Ectodermal cell (in vitro differentiated cells): ENCODE data around the gene UBXN4.
"Not testable (repeated sequence)": the region's sequence is repeated elsewhere in the genome, so short reads cannot be mapped to it uniquely, and the experiment has no call there.

Source experiments
- H3K27ac ChIP-seq: 2 replicates; pipeline ENCODE4 v1.7.0; 2013; ENCODE audit warnings: mild to moderate bottlenecking, low read depth, low read length; ENCODE audit not compliant: insufficient read depth, poor library complexity, severe bottlenecking
- H3K27me3 ChIP-seq: 2 replicates; pipeline ENCODE4 v1.7.0; 2013; ENCODE audit warnings: mild to moderate bottlenecking, low read length; ENCODE audit not compliant: insufficient read depth, control insufficient read depth, poor library complexity, severe bottlenecking
- H3K36me3 ChIP-seq: one replicate; pipeline ENCODE4 v1.7.0; 2013; ENCODE audit warnings: low read length; ENCODE audit not compliant: control insufficient read depth, insufficient read depth
- H3K4me1 ChIP-seq: one replicate; pipeline ENCODE4 v1.7.0; 2013; ENCODE audit warnings: low read length; ENCODE audit not compliant: control insufficient read depth, insufficient read depth
- H3K4me3 ChIP-seq: 2 replicates; pipeline ENCODE4 v1.7.0; 2013; ENCODE audit warnings: low read depth, low read length, control low read depth; ENCODE audit not compliant: insufficient read depth
- H3K9me3 ChIP-seq: 2 replicates; pipeline ENCODE4 v1.7.0; 2013; ENCODE audit warnings: mild to moderate bottlenecking, low read length, moderate library complexity; ENCODE audit not compliant: control insufficient read depth
- WGBS, 2 experiments: methylation state at CpG; one replicate each; pipeline ENCODE4 v1.1.7; 2013; ENCODE audit warnings: missing lambda C conversion rate in 2 of 2; 5-methylcytosine and 5-hydroxymethylcytosine counted together

The UBXN4 gene

GRCh38 chr2:135785032-135785431 lies 43.4 kb downstream of the UBXN4 start:
- peaks cover 26% of the 10 kb centered on the region for H3K36me3 ChIP-seq
- no peaks in the 10 kb centered on the region for H3K9me3 ChIP-seq
- 100% methylated on average over 2 of the region's 2 CpGs for WGBS, 2 experiments
- H3K27ac ChIP-seq, result no peak overlapping the region
- no peak overlapping the region for H3K4me3 ChIP-seq
- H3K4me1 ChIP-seq, result no peaks in the 10 kb centered on the region
- H3K27me3 ChIP-seq, result no peaks in the 10 kb centered on the region

GRCh38 chr2:135786823-135787222 lies 45.2 kb downstream of the UBXN4 start:
- peaks cover 9% of the 10 kb centered on the region for H3K36me3 ChIP-seq
- no peaks in the 10 kb centered on the region for H3K9me3 ChIP-seq
- no peak overlapping the region for H3K27ac ChIP-seq
- no peak overlapping the region for H3K4me3 ChIP-seq
- WGBS, 2 experiments, result 94 to 99% methylated on average over 5 of the region's 5 CpGs
- H3K27me3 ChIP-seq, result no peaks in the 10 kb centered on the region
- peaks cover under 1% of the 10 kb centered on the region for H3K4me1 ChIP-seq

DNA sequence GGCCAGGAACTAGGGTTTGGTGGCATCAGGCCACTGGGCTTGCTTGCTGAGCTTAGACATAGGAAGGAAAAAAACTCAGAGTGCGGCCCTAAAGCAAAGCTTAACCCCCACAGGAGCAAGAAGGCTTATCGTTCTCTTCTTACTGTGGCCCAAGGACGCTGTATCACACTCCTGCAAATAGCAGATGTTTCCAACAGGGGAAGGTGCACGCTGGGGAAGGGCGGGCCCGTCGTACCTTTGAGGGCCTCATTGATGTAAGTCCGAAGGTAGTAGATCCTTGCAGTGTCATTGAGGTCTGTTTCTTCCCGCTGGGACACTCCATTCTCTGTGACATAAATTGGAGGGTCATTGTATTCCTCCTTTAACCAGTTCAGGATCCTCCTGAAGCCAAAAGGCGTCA lies 48.8 kb downstream of the UBXN4 start:
- no peak overlapping the region for H3K4me3 ChIP-seq
- no peaks in the 10 kb centered on the region for H3K27me3 ChIP-seq
- H3K9me3 ChIP-seq, result no peaks in the 10 kb centered on the region
- peaks cover 7% of the 10 kb centered on the region for H3K4me1 ChIP-seq
- no peak overlapping the region for H3K27ac ChIP-seq
- 91 to 94% methylated on average over 10 of the region's 10 CpGs for WGBS, 2 experiments
- H3K36me3 ChIP-seq, result no peaks in the 10 kb centered on the region

- no peak overlapping the region for H3K27ac ChIP-seq
- WGBS, 2 experiments, result 91 to 100% methylated on average over 2 of the region's 2 CpGs
- no peak overlapping the region for H3K4me3 ChIP-seq
- H3K4me1 ChIP-seq, result peaks cover 7% of the 10 kb centered on the region
- H3K36me3 ChIP-seq, result no peaks in the 10 kb centered on the region
- no peaks in the 10 kb centered on the region for H3K9me3 ChIP-seq
- no peaks in the 10 kb centered on the region for H3K27me3 ChIP-seq
These were observed 49.9 kb downstream of the UBXN4 start for GRCh38 chr2:135791418-135792190.

DNA sequence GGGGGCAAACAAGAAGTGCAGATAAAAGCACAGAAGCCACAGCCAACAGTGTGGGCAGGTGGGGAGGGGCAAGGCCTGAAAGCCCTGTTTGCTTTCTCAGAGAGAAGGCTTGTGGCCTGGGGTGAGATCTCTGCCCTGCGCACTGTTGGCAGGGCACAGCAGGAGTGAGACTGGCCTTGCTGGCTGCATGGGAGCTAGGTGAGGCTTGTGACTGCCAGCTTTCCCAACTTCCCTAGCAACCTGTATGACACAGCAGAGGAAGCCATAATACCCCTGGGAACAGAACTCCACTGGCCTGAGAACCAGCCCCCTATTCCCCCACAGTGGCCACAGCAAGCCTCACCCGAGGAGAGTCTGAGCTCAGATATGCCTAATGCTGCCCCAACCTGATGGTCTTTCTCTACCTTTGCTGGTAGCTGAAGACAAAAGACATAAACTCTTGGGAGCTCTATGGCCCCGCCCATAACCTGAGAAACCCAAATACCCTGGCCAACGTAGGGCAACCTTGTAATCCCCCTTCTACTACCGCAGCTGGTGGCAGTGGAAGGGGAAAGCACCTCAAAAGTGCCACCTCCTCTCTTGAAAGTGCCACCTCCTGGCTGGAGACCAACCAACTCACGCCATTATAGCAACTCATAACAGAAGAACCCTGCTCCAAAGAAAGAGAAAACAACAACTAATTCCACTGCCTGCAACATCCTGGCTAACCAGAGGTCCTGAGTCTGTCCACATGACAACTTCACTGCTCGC lies 50.9 kb downstream of the UBXN4 start:
- H3K4me1 ChIP-seq, result peaks cover 7% of the 10 kb centered on the region

GRCh38 chr2:135795641-135796040 lies 54.0 kb downstream of the UBXN4 start:
- H3K27ac ChIP-seq, H3K9me3 ChIP-seq, H3K36me3 ChIP-seq, H3K4me3 ChIP-seq, H3K4me1 ChIP-seq, H3K27me3 ChIP-seq: not testable (repeated sequence)
- WGBS, 2 experiments, result 69 to 91% methylated on average over 3 to 4 of the region's 4 CpGs

More for the DNA sequence above, 50.9 kb downstream of the UBXN4 start:
- Histone ChIP-seq H3K4me3 (no peak overlapping the region), H3K9me3 (no peaks in the 10 kb centered on the region), H3K27me3 (no peaks in the 10 kb centered on the region), H3K27ac (no peak overlapping the region), H3K36me3 (no peaks in the 10 kb centered on the region)
- WGBS, 2 experiments, result 77 to 80% methylated on average over 7 of the region's 7 CpGs

DNA sequence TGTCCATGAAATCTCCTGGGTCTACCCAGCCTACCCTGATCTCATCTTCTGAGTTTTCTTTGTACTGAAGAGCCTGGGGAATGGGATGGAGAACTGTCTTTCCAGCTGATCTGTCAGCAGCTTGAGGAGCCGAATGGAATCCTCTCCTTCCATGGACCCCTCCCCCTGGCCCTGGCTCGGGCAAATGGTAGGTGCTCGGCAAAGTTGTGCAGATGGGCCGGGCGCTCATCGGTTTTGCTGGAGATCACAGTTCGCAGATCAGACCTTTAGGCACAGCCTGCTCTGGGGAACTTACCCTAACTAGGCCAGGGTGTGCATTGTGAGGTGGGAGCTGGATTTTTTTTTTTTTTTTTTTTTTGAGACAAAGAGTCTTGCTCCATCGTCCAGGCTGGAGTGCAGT lies 55.0 kb downstream of the UBXN4 start:
- no peak overlapping the region for H3K27ac ChIP-seq
- no peak overlapping the region for H3K4me3 ChIP-seq
- no peaks in the 10 kb centered on the region for H3K9me3 ChIP-seq
- no peaks in the 10 kb centered on the region for H3K27me3 ChIP-seq
- no peaks in the 10 kb centered on the region for H3K36me3 ChIP-seq
- H3K4me1 ChIP-seq, result peaks cover 7% of the 10 kb centered on the region
- WGBS, 2 experiments, result 95% methylated on average over 8 of the region's 8 CpGs

DNA sequence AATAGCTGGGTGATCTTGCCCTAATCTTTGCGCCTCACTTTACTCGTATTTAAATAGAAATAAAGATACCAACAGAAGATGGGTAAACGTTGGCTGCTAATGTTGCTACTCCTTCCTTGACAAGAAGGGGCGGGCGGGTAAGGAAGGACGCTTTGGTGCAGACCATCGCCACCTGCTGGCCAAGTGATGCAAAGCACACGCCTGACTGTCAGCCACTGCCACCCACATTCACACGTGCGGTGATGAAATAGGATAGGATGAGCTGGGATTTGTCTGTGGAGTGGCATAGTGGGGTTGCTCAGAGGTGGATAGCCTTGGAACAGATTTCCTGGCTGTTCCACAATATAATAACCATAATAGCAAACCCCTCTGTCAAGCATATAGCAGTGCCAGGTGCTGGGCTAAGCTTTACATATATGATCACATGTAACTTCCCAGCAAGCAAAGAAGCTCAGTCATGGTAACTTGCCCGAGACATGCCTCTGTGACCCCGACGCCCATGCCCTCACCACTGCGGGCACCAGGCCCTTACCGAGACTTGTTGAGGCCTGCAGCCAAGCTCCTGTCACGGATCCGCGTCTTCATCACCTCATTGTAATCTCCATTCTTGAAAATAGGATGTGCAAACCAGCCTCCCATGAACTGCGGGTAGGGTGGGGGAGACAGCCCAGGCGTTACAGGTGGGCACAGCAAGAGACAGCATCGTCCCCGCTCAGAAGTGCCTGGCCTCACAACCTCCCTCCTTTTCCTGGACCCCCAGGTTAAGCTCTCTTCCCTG lies 56.0 kb downstream of the UBXN4 start:
- no peak overlapping the region for H3K27ac ChIP-seq
- WGBS, 2 experiments, result 55 to 60% methylated on average over 20 to 22 of the region's 22 CpGs
- no peaks in the 10 kb centered on the region for H3K9me3 ChIP-seq

DNA sequence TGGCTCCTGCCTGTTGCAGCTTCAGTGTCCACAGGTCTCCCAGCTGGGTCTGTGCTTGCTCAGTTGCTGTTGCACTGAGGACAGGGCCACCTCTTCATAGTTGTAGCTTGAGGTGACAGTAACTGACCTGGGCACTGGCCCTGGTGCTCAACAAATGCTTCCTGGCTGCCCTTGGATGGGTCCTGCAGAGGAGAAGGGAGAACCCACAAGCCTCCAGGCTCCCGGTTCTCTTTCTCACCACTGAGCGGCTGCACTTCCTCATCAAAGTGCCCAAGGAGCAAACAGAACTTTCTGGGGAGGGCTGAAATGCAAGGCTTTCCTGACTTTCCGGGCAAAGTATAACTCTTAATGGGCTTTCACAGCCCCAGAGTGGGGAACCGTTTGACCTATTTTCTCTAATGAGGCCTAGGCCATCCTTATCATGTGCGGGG lies 56.6 kb downstream of the UBXN4 start:
- Histone ChIP-seq H3K27ac (no peak overlapping the region), H3K36me3 (no peaks in the 10 kb centered on the region), H3K9me3 (no peaks in the 10 kb centered on the region), H3K4me1 (no peaks in the 10 kb centered on the region), H3K4me3 (no peak overlapping the region), H3K27me3 (no peaks in the 10 kb centered on the region)
- WGBS, 2 experiments, result 75 to 77% methylated on average over 5 of the region's 5 CpGs

More for the DNA sequence above, 56.0 kb downstream of the UBXN4 start:
- no peaks in the 10 kb centered on the region for H3K4me1 ChIP-seq
- H3K27me3 ChIP-seq, result no peaks in the 10 kb centered on the region
- no peak overlapping the region for H3K4me3 ChIP-seq
- H3K36me3 ChIP-seq, result no peaks in the 10 kb centered on the region

DNA sequence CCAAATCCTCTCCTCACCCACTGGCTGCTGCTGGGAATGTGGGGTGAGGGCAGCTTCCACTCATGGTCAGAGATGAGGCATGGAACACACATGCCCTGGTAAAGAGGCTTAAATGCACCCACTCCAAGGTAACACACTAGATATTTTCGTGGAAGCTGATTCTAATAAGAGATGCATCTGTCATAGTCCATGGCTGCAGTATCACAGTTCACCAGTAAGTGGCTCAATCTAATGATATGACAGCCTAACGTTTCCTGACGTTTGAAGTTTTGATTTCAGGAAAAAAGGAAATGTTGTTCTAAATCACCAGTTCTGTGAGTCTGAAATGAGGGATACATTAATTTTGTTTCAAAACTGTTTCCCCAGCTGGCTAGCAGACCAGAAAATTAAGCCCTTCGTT lies 57.1 kb downstream of the UBXN4 start:
- no peaks in the 10 kb centered on the region for H3K9me3 ChIP-seq
- no peaks in the 10 kb centered on the region for H3K4me1 ChIP-seq
- H3K27me3 ChIP-seq, result no peaks in the 10 kb centered on the region
- no peak overlapping the region for H3K27ac ChIP-seq
- 79 to 88% methylated on average over 4 of the region's 4 CpGs for WGBS, 2 experiments
- H3K36me3 ChIP-seq, result no peaks in the 10 kb centered on the region
- H3K4me3 ChIP-seq, result no peak overlapping the region
